Measurements from ENCODE around the gene MYLK2. TPM values are rescaled to one million over a fixed set of nuclear protein-coding genes. Genes with fewer than 3 reads are reported as not detected.

MYLK2 gene
- total and polyA plus RNA-seq, 10 of the 15 experiments (the other 5 are each of a cell fraction or from before 2014, with no cell fraction given) = 0.04 to 0.67 (median 0.18) TPM; not detected in 1

GRCh38 chr20:31877684-31878083 lies 58.5 kb downstream of the MYLK2 start:
- no peak for FAIRE-seq
- no peak overlapping the region for H3K27ac ChIP-seq (ENCODE audit: control insufficient read depth, insufficient read depth)
- in situ Hi-C loops (cut with MboI) (no loop called here), intact Hi-C loops (cut with micrococcal nuclease; ENCODE audit: unreplicated experiment) (no loop called here)
- ChIA-PET CTCF (interaction anchor here (1.8 kb wide), 1 partner anchor 75 kb away, joined by 5 read pairs; the partner anchor contains the start of gene PDRG1), SMC1A (ENCODE audit: uncharacterized antibody, unreplicated experiment) (interaction anchor here (1.0 to 3.1 kb wide), 2 partner anchors 23 to 42 kb away, joined by 3 to 15 read pairs; no protein-coding TSS in a partner anchor), POLR2A (interaction anchor here (1.7 kb wide), 1 partner anchor 15 kb away, joined by 4 read pairs; no protein-coding TSS in a partner anchor), RAD21 (ENCODE audit: unreplicated experiment) (interaction anchor here (0.6 to 3.9 kb wide), 2 partner anchors 17 to 74 kb away, joined by 4 to 26 read pairs; partner anchors contain the start of gene PDRG1)
- no peak overlapping the region for H3K4me2 ChIP-seq (ENCODE audit: control insufficient read depth, insufficient read depth)
- no peaks in the 10 kb centered on the region for H3K36me3 ChIP-seq (ENCODE audit: control insufficient read depth in 2 of 2, insufficient read depth in 2 of 2, low read length in 1 of 2)
- TF ChIP-seq SP1 (IDR thresholded peaks at IDR 0.05; ENCODE audit: low read depth, low read length) = no peak
- TF ChIP-seq CBX3 (IDR thresholded peaks at IDR 0.05; ENCODE audit: borderline replicate concordance, low read depth) = no peak
- no peak for TF ChIP-seq HSF1 (IDR thresholded peaks at IDR 0.05; ENCODE audit: low read depth, low read length)
- TF ChIP-seq EZH2 (IDR thresholded peaks at IDR 0.05; ENCODE audit: borderline replicate concordance, control insufficient read depth, low read depth, low read length) = no peak
- no peak for TF ChIP-seq ZSCAN29 (IDR thresholded peaks at IDR 0.05)
- TF ChIP-seq NR2C1 (IDR thresholded peaks at IDR 0.05) = no peak
- no peak for TF ChIP-seq SMAD1 (IDR thresholded peaks at IDR 0.05; ENCODE audit: low read depth, partially characterized antibody)
- TF ChIP-seq CHD1 (IDR thresholded peaks at IDR 0.05; ENCODE audit: low read depth, low read length) = no peak
- no peak for TF ChIP-seq FOXK2 (IDR thresholded peaks at IDR 0.05)
- TF ChIP-seq BMI1 (IDR thresholded peaks at IDR 0.05; ENCODE audit: borderline replicate concordance) = no peak
- no peak for TF ChIP-seq KAT2A (conservative IDR thresholded peaks at IDR 0.05; ENCODE audit: control insufficient read depth, low read depth, low read length)
- TF ChIP-seq TBL1XR1 (IDR thresholded peaks at IDR 0.05; ENCODE audit: low read depth, low read length) = no peak
- no peaks in the 10 kb centered on the region for H3K27me3 ChIP-seq (replicated peaks in 1 of 2; ENCODE audit: control insufficient read depth in 2 of 2, insufficient read depth in 2 of 2, low read length in 1 of 2)
- peaks cover 3% of the 10 kb centered on the region; the same call in 1 of the 2 replicates for H3K4me1 ChIP-seq (ENCODE audit: control insufficient read depth, insufficient read depth, low read length)
- no peak overlapping the region for H2AFZ ChIP-seq (ENCODE audit: control insufficient read depth, low read depth, low read length)
- no peak overlapping the region for H3K9ac ChIP-seq (ENCODE audit: control insufficient read depth, insufficient read depth, low read length)
- H3K79me2 ChIP-seq (ENCODE audit: control insufficient read depth, insufficient read depth, low read length) = no peaks in the 10 kb centered on the region
- BruUV-seq (replicated peaks) = no TSS peak
- no peak for ATAC-seq
- no peaks in the 10 kb centered on the region for H4K20me1 ChIP-seq (ENCODE audit: control insufficient read depth, insufficient read depth)
- no peak overlapping the region for H3K4me3 ChIP-seq
- H3K9me3 ChIP-seq (replicated peaks; ENCODE audit: control insufficient read depth, insufficient read depth, low read length) = no peaks in the 10 kb centered on the region; the same call in 2 of the 3 replicates
- no peak for DNase-seq (ENCODE audit: low read depth, low spot score)

Data from GM12878 (cell line).